ENCODE measurements around the gene JAG2.

JAG2 gene

GRCh38 chr14:105203057-105203531 lies 34.5 kb upstream of the JAG2 start:
- DNase-seq, result peak; percentile 73

GRCh38 chr14:105201925-105202513 lies 33.4 kb upstream of the JAG2 start:
- DNase-seq, result no peak

- DNase-seq, result no peak
These were observed 32.8 kb upstream of the JAG2 start for GRCh38 chr14:105201156-105201924.

- DNase-seq, result no peak
These were observed 32.1 kb upstream of the JAG2 start for GRCh38 chr14:105200641-105201040.

GRCh38 chr14:105200074-105200473 lies 31.5 kb upstream of the JAG2 start:
- DNase-seq, result no peak

GRCh38 chr14:105199093-105199492 lies 30.5 kb upstream of the JAG2 start:
- DNase-seq, result no peak

- no peak for DNase-seq
These were observed 30.0 kb upstream of the JAG2 start for GRCh38 chr14:105198588-105198987.

GRCh38 chr14:105197211-105197641 lies 28.6 kb upstream of the JAG2 start:
- no peak for DNase-seq

- DNase-seq, result no peak
These were observed 27.8 kb upstream of the JAG2 start for GRCh38 chr14:105196265-105196960.

GRCh38 chr14:105195522-105196264 lies 27.1 kb upstream of the JAG2 start:
- no peak for DNase-seq

- DNase-seq, result no peak
These were observed 26.5 kb upstream of the JAG2 start for GRCh38 chr14:105195051-105195450.

- DNase-seq, result no peak
These were observed 25.6 kb upstream of the JAG2 start for GRCh38 chr14:105193916-105194782.

- DNase-seq, result no peak
These were observed 24.5 kb upstream of the JAG2 start for GRCh38 chr14:105192866-105193731.

- no peak for DNase-seq
These were observed 19.5 kb upstream of the JAG2 start for GRCh38 chr14:105187935-105188524.

GRCh38 chr14:105187116-105187515 lies 18.5 kb upstream of the JAG2 start:
- no peak for DNase-seq

- DNase-seq, result no peak
These were observed 17.4 kb upstream of the JAG2 start for GRCh38 chr14:105185973-105186372.

GRCh38 chr14:105185001-105185400 lies 16.4 kb upstream of the JAG2 start:
- no peak for DNase-seq

GRCh38 chr14:105184461-105184860 lies 15.9 kb upstream of the JAG2 start:
- DNase-seq, result no peak

- no peak for DNase-seq
These were observed 13.9 kb upstream of the JAG2 start for GRCh38 chr14:105182296-105183020.
